ENCODE measurements around the gene CMTM3.

- TF ChIP-seq REST (IDR thresholded peaks at IDR 0.05; ENCODE audit: unreplicated experiment) (no peak), CTCF (conservative IDR thresholded peaks at IDR 0.05; ENCODE audit: low read depth in 2 of 2) (no peak), POLR2AphosphoS5 (IDR thresholded peaks at IDR 0.05; ENCODE audit: low read depth) (no peak), EZH2phosphoT487 (IDR thresholded peaks at IDR 0.05; ENCODE audit: unreplicated experiment) (no peak), EZH2 (IDR thresholded peaks at IDR 0.05; ENCODE audit: low read depth, unreplicated experiment) (no peak)
Observed at GRCh38 chr16:66618588-66619375, 14.3 kb downstream of the CMTM3 start.

All from GM23338 (cell line).